Measurements from ENCODE around the gene EDA. TPM values are rescaled to one million over a fixed set of nuclear protein-coding genes. Genes with fewer than 3 reads are reported as not detected.

Gene EDA
- total and polyA plus RNA-seq, 2 donors (not counting 1 experiment from before 2014, with no cell fraction given), result 0.04 to 1.2 TPM

DNA sequence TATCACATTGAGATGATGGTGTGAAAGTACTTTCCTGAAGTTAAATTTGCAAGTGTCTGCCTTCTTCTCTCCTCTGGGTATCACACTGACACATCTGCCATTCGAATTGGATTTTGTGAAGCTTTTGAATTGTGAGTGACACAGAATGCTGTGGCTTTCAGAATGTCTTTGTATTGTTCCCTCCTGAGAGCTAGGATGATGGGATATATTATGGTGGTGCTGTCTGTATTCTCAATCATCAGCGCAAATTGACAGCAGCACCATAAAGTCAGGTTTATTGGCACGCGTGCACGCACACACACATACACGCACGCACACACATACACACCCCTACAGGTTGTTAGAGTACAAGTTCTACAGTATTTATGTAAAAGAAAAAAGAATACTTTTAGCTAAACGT is 290.5 kb downstream of the EDA start:
- Histone ChIP-seq H3K9ac (ENCODE audit: low read length) (no peak overlapping the region), H3K79me2 (ENCODE audit: control insufficient read depth, insufficient read depth, low read length) (no peaks in the 10 kb centered on the region), H4K20me1 (ENCODE audit: control insufficient read depth, insufficient read depth, low read length, poor library complexity, severe bottlenecking) (no peaks in the 10 kb centered on the region), H3K36me3 (replicated peaks in 1 of 2; ENCODE audit: control extremely low read depth in 1 of 2, control insufficient read depth in 1 of 2, extremely low read depth in 1 of 2, insufficient read depth in 2 of 2, low read length in 1 of 2) (no peaks in the 10 kb centered on the region), H3K27me3 (replicated peaks in 1 of 4; ENCODE audit: control extremely low read depth in 1 of 4, control insufficient read depth in 3 of 4, insufficient read depth in 4 of 4, low read length in 3 of 4) (no peaks in the 10 kb centered on the region), H3K4me3 (ENCODE audit: control extremely low read depth in 1 of 5, extremely low read depth in 1 of 5, insufficient read depth in 1 of 5, low read depth in 2 of 5, low read length in 4 of 5) (no peak overlapping the region), H3K4me2 (replicated peaks; ENCODE audit: low read depth, low read length, poor library complexity, severe bottlenecking) (no peak overlapping the region), H3K9me3 (ENCODE audit: control extremely low read depth in 1 of 3, control insufficient read depth in 2 of 3, insufficient read depth in 1 of 3, low read length in 2 of 3) (no peaks in the 10 kb centered on the region), H2AFZ (ENCODE audit: insufficient read depth, low read depth, low read length, poor library complexity, severe bottlenecking) (no peak overlapping the region), H3K4me1 (ENCODE audit: control insufficient read depth in 2 of 2, insufficient read depth in 2 of 2, low read length in 2 of 2) (no peaks in the 10 kb centered on the region), H3K27ac (ENCODE audit: low read length in 2 of 2) (no peak overlapping the region)
- WGBS (ENCODE audit: insufficient coverage), result no CpG with 5 or more reads among the region's 8 CpGs
- DNase-seq (no peak), ATAC-seq (ENCODE audit: low read depth) (no peak)
- no peaks in the 10 kb centered on the region for H3K9me3 Mint-ChIP-seq (ENCODE audit: insufficient read depth)
- ChIA-PET CTCF (no interaction called here), POLR2A (no interaction called here)
- no peak overlapping the region for H3K27ac Mint-ChIP-seq
- H3K4me3 Mint-ChIP-seq, result no peak overlapping the region
- no peaks in the 10 kb centered on the region for H3K27me3 Mint-ChIP-seq
- no peaks in the 10 kb centered on the region for H3K4me1 Mint-ChIP-seq
- no peak for TF ChIP-seq CTCF (IDR thresholded peaks at IDR 0.05)
- no peak for TF ChIP-seq EZH2 (IDR thresholded peaks at IDR 0.05; ENCODE audit: borderline replicate concordance, insufficient read depth, low read depth, low read length, poor library complexity, severe bottlenecking)
- intact Hi-C loops (cut with micrococcal nuclease), result no loop called here

GRCh38 chrX:69914781-69915180 is 298.9 kb downstream of the EDA start:
- no peaks in the 10 kb centered on the region for H4K20me1 ChIP-seq (ENCODE audit: control insufficient read depth, insufficient read depth, low read length, poor library complexity, severe bottlenecking)
- H3K9ac ChIP-seq (ENCODE audit: low read length), result no peak overlapping the region
- no peak overlapping the region for H3K4me2 ChIP-seq (replicated peaks; ENCODE audit: low read depth, low read length, poor library complexity, severe bottlenecking)
- Mint-ChIP-seq H3K27ac (no peak overlapping the region), H3K4me3 (no peak overlapping the region), H3K27me3 (no peaks in the 10 kb centered on the region), H3K4me1 (no peaks in the 10 kb centered on the region), H3K9me3 (ENCODE audit: insufficient read depth) (no peaks in the 10 kb centered on the region)
- no peaks in the 10 kb centered on the region for H3K79me2 ChIP-seq (ENCODE audit: control insufficient read depth, insufficient read depth, low read length)
- no peaks in the 10 kb centered on the region for H3K9me3 ChIP-seq (ENCODE audit: control extremely low read depth in 1 of 3, control insufficient read depth in 2 of 3, insufficient read depth in 1 of 3, low read length in 2 of 3)
- H2AFZ ChIP-seq (ENCODE audit: insufficient read depth, low read depth, low read length, poor library complexity, severe bottlenecking), result no peak overlapping the region
- no peak overlapping the region for H3K27ac ChIP-seq (ENCODE audit: low read length in 2 of 2)
- DNase-seq, result no peak
- no peaks in the 10 kb centered on the region for H3K36me3 ChIP-seq (replicated peaks in 1 of 2; ENCODE audit: control extremely low read depth in 1 of 2, control insufficient read depth in 1 of 2, extremely low read depth in 1 of 2, insufficient read depth in 2 of 2, low read length in 1 of 2)
- TF ChIP-seq EZH2 (IDR thresholded peaks at IDR 0.05; ENCODE audit: borderline replicate concordance, insufficient read depth, low read depth, low read length, poor library complexity, severe bottlenecking), result no peak
- TF ChIP-seq CTCF (IDR thresholded peaks at IDR 0.05), result no peak
- ChIA-PET POLR2A (no interaction called here), CTCF (no interaction called here)
- no peak overlapping the region for H3K4me3 ChIP-seq (ENCODE audit: control extremely low read depth in 1 of 5, extremely low read depth in 1 of 5, insufficient read depth in 1 of 5, low read depth in 2 of 5, low read length in 4 of 5)
- intact Hi-C loops (cut with micrococcal nuclease), result no loop called here
- no peaks in the 10 kb centered on the region for H3K27me3 ChIP-seq (replicated peaks in 1 of 4; ENCODE audit: control extremely low read depth in 1 of 4, control insufficient read depth in 3 of 4, insufficient read depth in 4 of 4, low read length in 3 of 4)
- no peaks in the 10 kb centered on the region for H3K4me1 ChIP-seq (ENCODE audit: control insufficient read depth in 2 of 2, insufficient read depth in 2 of 2, low read length in 2 of 2)
- ATAC-seq (ENCODE audit: low read depth), result no peak
